HEK293 (cell line): ENCODE results near the gene B4GALNT4.
"Not testable (repeated sequence)": the region's sequence is repeated elsewhere in the genome, so short reads cannot be mapped to it uniquely, and the experiment has no call there.

Experiments
- CTCF ChIA-PET: fragments of 350-600 bp; formaldehyde crosslinking; extraction: SDS; loops from one replicate; lab custom pipeline; 2021; ENCODE audit warnings: antibody characterized with exemption; lab: Yijun Ruan, JAX
- POLR2A ChIA-PET: fragments of 300-600 bp; formaldehyde crosslinking; extraction: SDS; loops from one replicate; lab custom pipeline; 2020; ENCODE audit warnings: antibody characterized with exemption, inconsistent platforms; lab: Yijun Ruan, JAX
- H3K27ac ChIP-seq: fragments of 200-500 bp; sonication (Bioruptor generic); 2 replicates; pipeline ENCODE4 v1.5.1; 2014; ENCODE audit warnings: low read depth, low read length, control low read depth, inconsistent platforms; ENCODE audit errors: extremely low read depth
- H3K36me3 ChIP-seq, 2 experiments: fragments of 200-500 bp in 1 of 2; sonication (Bioruptor generic) in 1 of 2; 1 replicate in 1 of 2; 2 replicates in 1 of 2; pipeline ENCODE4 v1.5.1; 2014 to 2017; ENCODE audit warnings: inconsistent platforms in 2 of 2, low read length in 2 of 2; ENCODE audit not compliant: control insufficient read depth in 2 of 2, insufficient read depth in 1 of 2
- H3K4me1 ChIP-seq: fragments of 200-500 bp; sonication (Bioruptor generic); 2 replicates; pipeline ENCODE4 v1.5.1; 2014; ENCODE audit warnings: mild to moderate bottlenecking, low read length, inconsistent platforms; ENCODE audit not compliant: control insufficient read depth, insufficient read depth
- H3K4me3 ChIP-seq: 2 replicates; pipeline ENCODE4 v1.5.1; 2011; ENCODE audit warnings: low read depth, mild to moderate bottlenecking, control low read depth, low read length, moderate library complexity
- H3K9me3 ChIP-seq: fragments of 200-500 bp; sonication (Bioruptor generic); 2 replicates; pipeline ENCODE4 v1.5.1; 2014; ENCODE audit warnings: low read depth, low read length, inconsistent platforms; ENCODE audit not compliant: control insufficient read depth, insufficient read depth
- RBAK ChIP-seq: fragments of 450-650 bp; formaldehyde crosslinking; IDR thresholded peaks from 2 replicates; pipeline ENCODE4 v1.5.1; 2016; ENCODE audit warnings: missing biosample characterization, missing genetic modification characterization
- TRIM28 ChIP-seq: IDR thresholded peaks from 2 replicates; pipeline ENCODE4 v1.6.1; 2011; ENCODE audit warnings: low read length, control low read depth, borderline replicate concordance
- TSHZ1 ChIP-seq: fragments of 450-650 bp; formaldehyde crosslinking; IDR thresholded peaks from 2 replicates; pipeline ENCODE4 v1.5.1; 2016; ENCODE audit warnings: missing biosample characterization, missing genetic modification characterization, borderline replicate concordance
- ZFP69B ChIP-seq: fragments of 450-650 bp; formaldehyde crosslinking; IDR thresholded peaks from 2 replicates; pipeline ENCODE4 v1.5.1; 2016; ENCODE audit warnings: missing biosample characterization, missing genetic modification characterization
- ZNF112 ChIP-seq: fragments of 450-650 bp; formaldehyde crosslinking; IDR thresholded peaks from 2 replicates; pipeline ENCODE4 v1.5.0; 2017; ENCODE audit warnings: missing biosample characterization, missing genetic modification characterization
- ZNF184 ChIP-seq: fragments of 450-650 bp; IDR thresholded peaks from 2 replicates; pipeline ENCODE4 v1.5.1; 2018; ENCODE audit warnings: missing biosample characterization, mild to moderate bottlenecking, missing genetic modification characterization
- ZNF311 ChIP-seq: fragments of 450-650 bp; formaldehyde crosslinking; IDR thresholded peaks from 2 replicates; pipeline ENCODE4 v1.5.1; 2017; ENCODE audit warnings: missing biosample characterization, missing genetic modification characterization, borderline replicate concordance
- ZNF391 ChIP-seq: fragments of 450-650 bp; formaldehyde crosslinking; IDR thresholded peaks from 2 replicates; pipeline ENCODE4 v1.5.1; 2016; ENCODE audit warnings: low read depth, missing biosample characterization, missing genetic modification characterization, borderline replicate concordance
- ZNF521 ChIP-seq: fragments of 450-650 bp; formaldehyde crosslinking; IDR thresholded peaks from 2 replicates; pipeline ENCODE4 v1.5.1; 2017; ENCODE audit warnings: missing biosample characterization, mild to moderate bottlenecking, missing genetic modification characterization
- ZNF558 ChIP-seq: fragments of 450-650 bp; formaldehyde crosslinking; IDR thresholded peaks from 2 replicates; pipeline ENCODE4 v1.5.1; 2016; ENCODE audit warnings: missing biosample characterization, missing genetic modification characterization
- ZNF692 ChIP-seq: fragments of 450-650 bp; formaldehyde crosslinking; IDR thresholded peaks from 2 replicates; pipeline ENCODE4 v1.5.1; 2016; ENCODE audit warnings: missing biosample characterization, missing genetic modification characterization
- ZSCAN4 ChIP-seq: fragments of 450-650 bp; formaldehyde crosslinking; IDR thresholded peaks from 2 replicates; pipeline ENCODE4 v1.5.1; 2017; ENCODE audit warnings: missing biosample characterization, missing genetic modification characterization
- TF ChIP-seq, protein P1 (sequence below): fragments of 450-650 bp; formaldehyde crosslinking; IDR thresholded peaks from 2 replicates; pipeline ENCODE4 v1.5.1; 2016; ENCODE audit warnings: missing biosample characterization, missing genetic modification characterization

B4GALNT4 gene

DNA sequence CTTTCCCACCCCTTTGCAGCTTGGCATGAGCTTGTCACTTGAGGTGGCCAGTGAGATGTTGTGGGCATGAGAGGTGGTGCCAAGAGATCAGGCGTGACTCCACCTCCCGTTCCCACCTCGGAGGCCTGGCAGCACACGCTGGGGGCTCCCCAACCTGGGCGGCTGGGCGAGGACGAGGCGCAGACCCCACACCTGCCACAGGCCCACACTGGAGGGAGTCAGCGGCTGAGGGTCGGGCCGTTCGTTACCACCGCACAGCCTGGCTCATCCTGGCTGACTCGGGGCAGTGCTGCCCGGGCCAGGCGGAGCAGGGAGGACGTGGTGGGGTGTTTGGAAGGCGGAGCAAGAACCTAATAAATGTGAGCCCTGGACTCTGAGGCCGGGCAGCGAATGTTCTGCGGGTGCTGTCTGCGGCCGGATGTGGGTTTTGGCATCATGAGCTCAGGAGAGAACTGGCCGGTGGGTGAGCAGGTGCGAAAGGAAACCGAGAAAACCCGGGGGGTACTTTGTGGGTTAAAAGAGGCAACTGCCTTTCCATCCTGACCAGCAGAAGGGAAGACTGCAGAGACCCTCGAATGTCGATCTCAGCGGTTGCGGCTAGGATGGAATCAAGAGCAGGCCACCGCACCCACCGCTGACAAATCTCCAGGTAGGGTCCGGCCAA, 38.5 kb upstream of the B4GALNT4 start:
- Histone ChIP-seq H3K27ac (no peak overlapping the region), H3K9me3 (no peaks in the 10 kb centered on the region), H3K4me1 (no peaks in the 10 kb centered on the region), H3K36me3 (no peaks in the 10 kb centered on the region), H3K4me3 (no peak overlapping the region)
- POLR2A ChIA-PET = no interaction called here
- TF ChIP-seq ZNF692 (tag by site-specific recombination) (no peak), ZNF521 (tag by site-specific recombination) (no peak), TSHZ1 (tag by site-specific recombination) (no peak), ZSCAN4 (tag by site-specific recombination) (no peak), ZNF391 (tag by site-specific recombination) (no peak)
- CTCF ChIA-PET = interaction anchor here (0.7 to 2.3 kb wide), 2 partner anchors 25 to 27 kb away, joined by 4 to 8 read pairs; no protein-coding TSS in a partner anchor

- Histone ChIP-seq H3K4me1 (no peaks in the 10 kb centered on the region), H3K36me3 (no peaks in the 10 kb centered on the region), H3K4me3 (no peak overlapping the region), H3K27ac (no peak overlapping the region)
- ChIA-PET CTCF (interaction anchor here (0.7 kb wide), 1 partner anchor 27 kb away, joined by 4 read pairs; no protein-coding TSS in a partner anchor), POLR2A (no interaction called here)
- TF ChIP-seq ZNF311 (tag by site-specific recombination) (no peak), ZNF558 (no peak), ZNF184 (tag by site-specific recombination) (no peak), ZNF112 (tag by site-specific recombination) (no peak)
- TF ChIP-seq, protein P1, sequence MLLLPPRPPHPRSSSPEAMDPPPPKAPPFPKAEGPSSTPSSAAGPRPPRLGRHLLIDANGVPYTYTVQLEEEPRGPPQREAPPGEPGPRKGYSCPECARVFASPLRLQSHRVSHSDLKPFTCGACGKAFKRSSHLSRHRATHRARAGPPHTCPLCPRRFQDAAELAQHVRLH (tag by site-specific recombination) = no peak
- TF ChIP-seq, all 188 proteins: peak for 0
- no peaks in the 10 kb centered on the region for H3K9me3 ChIP-seq
Observed at GRCh38 chr11:331358-332060, 37.8 kb upstream of the B4GALNT4 start.

DNA sequence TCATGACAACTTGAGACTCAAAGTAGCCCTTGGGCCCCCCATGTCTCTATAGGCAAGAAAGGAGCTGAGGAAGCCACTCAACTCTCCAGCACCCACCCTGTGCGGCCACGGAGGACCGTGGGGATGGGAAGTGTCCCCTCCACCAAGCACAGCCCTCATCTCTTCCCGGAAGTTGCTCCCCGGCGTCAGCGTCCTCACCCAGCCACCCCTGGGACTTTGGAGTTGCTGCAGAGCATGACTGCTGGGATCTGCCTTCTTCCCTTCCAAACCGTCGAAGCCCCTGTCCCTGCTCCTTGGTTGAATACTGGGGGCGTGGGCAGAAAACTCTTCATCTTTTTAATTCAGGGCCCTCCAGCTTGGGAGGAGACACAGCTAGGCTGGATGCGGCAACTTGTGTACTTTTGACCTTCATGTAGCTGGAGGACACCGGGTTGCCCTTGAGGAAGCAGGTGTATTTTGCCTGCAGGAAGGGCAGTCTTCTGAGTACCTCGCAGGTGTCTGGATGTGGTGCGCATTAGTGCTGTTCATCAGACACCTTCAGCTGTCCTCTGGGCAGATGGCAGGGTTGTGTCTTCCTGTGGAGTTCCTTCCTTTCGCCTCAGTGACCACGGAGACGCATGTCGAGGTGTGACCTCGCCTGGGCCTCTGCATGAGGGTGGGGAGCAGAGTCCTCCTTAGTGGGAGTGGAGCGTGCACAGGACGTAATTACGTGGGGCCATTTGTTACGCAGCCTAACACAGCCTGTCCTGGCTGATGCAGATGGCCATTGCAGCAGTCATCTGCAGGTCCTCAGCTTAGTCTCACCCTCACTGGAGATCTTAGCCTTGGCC, 36.4 kb upstream of the B4GALNT4 start:
- CTCF ChIA-PET = interaction anchor here (2.5 kb wide), 1 partner anchor 83 kb away, joined by 5 read pairs; no protein-coding TSS in a partner anchor
- no peak overlapping the region for H3K4me3 ChIP-seq
- H3K27ac ChIP-seq = no peak overlapping the region
- POLR2A ChIA-PET = no interaction called here
- TF ChIP-seq ZFP69B (tag by site-specific recombination) = no peak
- TF ChIP-seq TRIM28 = peak; percentile 64; the same call in 1 of the 2 replicates
- TF ChIP-seq RBAK (tag by site-specific recombination) = peak; percentile 82
- no peaks in the 10 kb centered on the region for H3K9me3 ChIP-seq
- H3K36me3 ChIP-seq = no peaks in the 10 kb centered on the region
- no peaks in the 10 kb centered on the region for H3K4me1 ChIP-seq

DNA sequence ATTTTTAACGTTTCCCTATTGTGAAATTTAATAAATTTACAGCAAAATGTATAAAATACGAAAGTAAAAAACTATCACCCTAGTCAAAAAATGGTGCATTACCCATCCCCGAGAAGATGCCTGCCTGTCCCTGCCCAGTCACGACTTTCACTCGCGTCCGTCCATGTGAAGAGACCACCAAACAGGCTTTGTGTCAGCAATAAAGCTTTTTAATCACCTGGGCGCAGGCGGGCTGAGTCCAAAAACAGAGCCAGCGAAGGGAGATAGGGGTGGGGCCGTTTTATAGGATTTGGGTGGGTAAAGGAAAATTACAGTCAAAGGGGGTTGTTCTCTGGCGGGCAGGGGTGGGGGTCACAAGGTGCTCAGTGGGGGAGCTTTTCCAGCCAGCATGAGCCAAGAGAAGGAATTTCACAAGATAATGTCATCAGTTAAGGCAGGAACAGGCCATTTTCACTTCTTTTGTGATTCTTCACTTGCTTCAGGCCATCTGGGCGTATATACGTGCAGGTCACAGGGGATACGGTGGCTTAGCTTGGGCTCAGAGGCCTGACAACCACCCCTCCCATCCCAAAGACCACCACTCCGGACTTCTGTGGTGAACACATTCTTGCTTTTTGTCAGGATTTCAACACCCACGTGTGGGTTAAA, 35.6 kb upstream of the B4GALNT4 start:
- H3K27ac ChIP-seq, H3K36me3 ChIP-seq, H3K4me3 ChIP-seq, H3K4me1 ChIP-seq, POLR2A ChIA-PET, H3K9me3 ChIP-seq: not testable (repeated sequence)
- CTCF ChIA-PET = interaction anchor here (2.5 kb wide), 1 partner anchor 83 kb away, joined by 5 read pairs; no protein-coding TSS in a partner anchor
